ENCODE measurements around the gene TH. TPM values are rescaled to one million over a fixed set of nuclear protein-coding genes. Genes with fewer than 3 reads are reported as not detected.

TH gene
- total and polyA plus RNA-seq, 2 of the 8 experiments (the other 6 are each of a cell fraction or from before 2014, with no cell fraction given) = 0.09 TPM; not detected in 1

DNA sequence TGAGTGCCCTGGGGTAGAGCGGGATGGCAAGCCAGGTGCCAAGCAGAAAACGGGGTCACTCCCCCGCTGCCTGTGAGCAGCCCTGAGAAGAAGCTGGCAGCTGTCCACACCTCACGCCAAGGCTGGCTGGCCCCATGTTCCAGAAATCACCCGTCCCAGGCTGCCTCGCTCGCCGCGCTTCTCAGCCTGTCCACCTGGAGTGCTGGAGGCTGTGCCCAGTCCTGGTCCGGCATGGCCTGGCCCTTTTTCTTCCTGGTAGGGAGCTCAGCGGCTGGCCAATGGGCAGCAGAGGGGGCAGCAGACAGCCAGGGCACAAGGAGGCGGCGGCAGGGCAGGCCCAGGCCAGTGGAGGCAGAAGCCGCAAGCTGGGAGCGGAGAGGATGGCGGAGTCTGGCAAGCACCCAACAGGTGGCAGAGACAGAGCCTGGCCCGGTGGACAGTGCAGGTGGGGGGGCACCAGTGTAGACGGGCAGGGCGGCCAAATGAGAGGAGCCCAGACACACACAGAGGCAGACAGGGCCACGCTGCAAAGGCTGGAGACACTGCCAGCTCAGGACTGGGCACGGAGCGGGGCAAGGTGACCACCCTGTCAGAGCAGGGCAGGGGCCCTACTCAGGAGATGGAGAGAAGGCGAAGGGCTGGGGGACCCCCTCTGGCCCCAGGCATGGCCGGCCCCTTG lies 37.2 kb upstream of the TH start:
- no peak overlapping the region for H2BK5ac ChIP-seq (ENCODE audit: low read depth, low read length)
- H3K14ac ChIP-seq (ENCODE audit: insufficient read length) = no peak overlapping the region
- peaks cover 5 to 11% (median 8%) of the 10 kb centered on the region in 4 experiments for H3K4me1 ChIP-seq (replicated peaks in 1 of 4; ENCODE audit: control insufficient read depth in 3 of 4, insufficient read depth in 4 of 4, low read length in 3 of 4)
- peak; percentile 45 to 52 for TF ChIP-seq RAD21 (IDR thresholded peaks at IDR 0.05 in 1 of 2, conservative IDR thresholded peaks at IDR 0.05 in 1 of 2; ENCODE audit: low read depth in 2 of 2, low read length in 2 of 2)
- TF ChIP-seq EGR1 (IDR thresholded peaks at IDR 0.05; ENCODE audit: borderline replicate concordance, low read depth, low read length) = no peak
- TF ChIP-seq CTCF (IDR thresholded peaks at IDR 0.05; ENCODE audit: control extremely low read depth in 1 of 3, insufficient read depth in 1 of 3, low read depth in 1 of 3, low read length in 3 of 3) = peak; percentile 25 to 48 (median 47)
- no peak for TF ChIP-seq SP4 (IDR thresholded peaks at IDR 0.05; ENCODE audit: low read length)
- H3K27ac ChIP-seq (ENCODE audit: low read depth, low read length) = no peak overlapping the region
- DNase-seq (ENCODE audit: low read depth in 1 of 2, low spot score in 2 of 2) (peak in 1 of 2 experiments; percentile 48), FAIRE-seq (no peak)
- no peaks in the 10 kb centered on the region for H4K20me1 ChIP-seq (replicated peaks in 1 of 2; ENCODE audit: control insufficient read depth in 1 of 2, insufficient read depth in 2 of 2, low read length in 2 of 2)
- H3K4me2 ChIP-seq (ENCODE audit: insufficient read depth in 1 of 2, low read depth in 2 of 2, low read length in 2 of 2) = no peak overlapping the region
- no peak overlapping the region for H3K56ac ChIP-seq (replicated peaks; ENCODE audit: insufficient read length, low read depth, low read length)
- H3K9ac ChIP-seq (replicated peaks in 1 of 4; ENCODE audit: extremely low read depth in 1 of 4, low read depth in 3 of 4, low read length in 3 of 4) = no peak overlapping the region
- no peak overlapping the region for H2BK15ac ChIP-seq (ENCODE audit: low read length)
- no peak overlapping the region for H3K23ac ChIP-seq (ENCODE audit: insufficient read length)
- no peak overlapping the region for H2AK5ac ChIP-seq (ENCODE audit: low read depth, low read length)
- H3K23me2 ChIP-seq (ENCODE audit: low read depth, low read length) = no peaks in the 10 kb centered on the region; the same call in 1 of the 2 replicates
- H3K18ac ChIP-seq (ENCODE audit: extremely low read depth, low read length) = no peak overlapping the region
- peak overlapping the region; percentile 19 for H4K91ac ChIP-seq (replicated peaks; ENCODE audit: insufficient read length, low read length)
- no peaks in the 10 kb centered on the region for H3K36me3 ChIP-seq (ENCODE audit: control insufficient read depth in 2 of 4, insufficient read depth in 4 of 4, low read length in 3 of 4)
- H4K8ac ChIP-seq (ENCODE audit: extremely low read depth, insufficient read depth, low read length) = no peak overlapping the region
- no peak overlapping the region for H3K4me3 ChIP-seq (ENCODE audit: extremely low read depth in 1 of 4, insufficient read depth in 2 of 4, low read depth in 3 of 4, low read length in 4 of 4)
- no peaks in the 10 kb centered on the region; the same call in 1 of the 2 replicates for H3K79me1 ChIP-seq (ENCODE audit: low read depth, low read length)
- H2AFZ ChIP-seq (ENCODE audit: low read length) = no peak overlapping the region
- H3K79me2 ChIP-seq (ENCODE audit: control insufficient read depth in 1 of 2, insufficient read depth in 2 of 2, low read length in 2 of 2) = no peaks in the 10 kb centered on the region
- H2BK20ac ChIP-seq (ENCODE audit: low read length) = no peak overlapping the region
- no peak overlapping the region for H3K4ac ChIP-seq (replicated peaks; ENCODE audit: insufficient read length, low read depth, low read length)
- H3K9me3 ChIP-seq (ENCODE audit: insufficient read depth in 2 of 2, low read depth in 1 of 2, low read length in 1 of 2) = no peaks in the 10 kb centered on the region
- H2BK120ac ChIP-seq (replicated peaks; ENCODE audit: low read depth, low read length) = no peak overlapping the region
- H2BK12ac ChIP-seq (ENCODE audit: low read depth, low read length) = no peak overlapping the region
- WGBS, 2 experiments (ENCODE audit: extremely low coverage in 1 of 2, insufficient coverage in 1 of 2, insufficient read length in 1 of 2, insufficient replicate concordance in 2 of 2, low coverage in 1 of 2, low lambda C conversion rate in 2 of 2, missing lambda C conversion rate in 1 of 2) = 92% methylated on average over 22 of the region's 24 CpGs; no CpG with 5 or more reads in 1 of the 2 experiments
- POLR2A ChIA-PET (ENCODE audit: partially characterized antibody) = interaction anchor here (1.8 kb wide), 1 partner anchor 10 kb away, joined by 4 read pairs; no protein-coding TSS in a partner anchor
- CTCF ChIA-PET (ENCODE audit: partially characterized antibody) = interaction anchor here (0.7 to 4.0 kb wide), 15 partner anchors 9 to 211 kb away, joined by 3 to 30 read pairs (median 4); partner anchors contain the start of genes C11orf21 and TSPAN32
- H3K27me3 ChIP-seq (replicated peaks in 1 of 4; ENCODE audit: control insufficient read depth in 3 of 4, extremely low read depth in 1 of 4, insufficient read depth in 3 of 4, low read length in 3 of 4) = peaks cover 0 to 6% (median 1%) of the 10 kb centered on the region in 4 experiments; a peak in 4 of 7 replicates
- no peak overlapping the region for H4K5ac ChIP-seq (ENCODE audit: insufficient read length, low read depth, low read length)
